ENCODE results near the gene ZNF780A. TPM values are rescaled to one million over a fixed set of nuclear protein-coding genes. Genes with fewer than 3 reads are reported as not detected.

The ZNF780A gene
- total RNA-seq (26.2 TPM), polyA plus RNA-seq (ENCODE audit: insufficient read depth, low read depth, low replicate concordance) (11.8 TPM)
- long read RNA-seq, donor 1, partial matches to known transcripts: 0 of 1 reads
- long read RNA-seq, donor 1, other reads (novel, unspliced or antisense): 0 of 1 reads
- long read RNA-seq, donor 2, partial matches to known transcripts: 0 of 2 reads
- long read RNA-seq, donor 2, other reads (novel, unspliced or antisense): 0 of 2 reads
- long read RNA-seq, donor 3, partial matches to known transcripts: 0 of 1 reads
- long read RNA-seq, donor 3, other reads (novel, unspliced or antisense): 0 of 1 reads
- long read RNA-seq, donor 4, partial matches to known transcripts: 0 of 1 reads
- long read RNA-seq, donor 4, other reads (novel, unspliced or antisense): 0 of 1 reads
- long read RNA-seq, donor 5: 0 reads
- long read RNA-seq, donor 6, full-length matches to known transcripts: 4 of 4 reads
- long read RNA-seq, donor 6, partial matches to known transcripts: 0 of 4 reads
- long read RNA-seq, donor 6, other reads (novel, unspliced or antisense): 0 of 4 reads
- long read RNA-seq, donor 7, full-length matches to known transcripts: 5 of 8 reads
- long read RNA-seq, donor 7, partial matches to known transcripts: 0 of 8 reads
- long read RNA-seq, donor 7, other reads (novel, unspliced or antisense): 3 of 8 reads
- long read RNA-seq, donor 8, full-length matches to known transcripts: 6 of 6 reads
- long read RNA-seq, donor 8, partial matches to known transcripts: 0 of 6 reads
- long read RNA-seq, donor 8, other reads (novel, unspliced or antisense): 0 of 6 reads
- long read RNA-seq, donor 9: 0 reads
- long read RNA-seq, donor 10, partial matches to known transcripts: 0 of 1 reads
- long read RNA-seq, donor 10, other reads (novel, unspliced or antisense): 0 of 1 reads

GRCh38 chr19:40090241-40091204 lies at the start of gene ZNF780A:
TSS of gene ZNF780A (minus strand) at chr19:40090943. CDS start at chr19:40084753, 6,190 bp downstream.
- no peak for FAIRE-seq
- peak; percentile 87 to 94 (median 90) for DNase-seq
- peak within 1 kb of the TSS; percentile 79 to 85 for H3K27ac ChIP-seq (ENCODE audit: low read depth in 2 of 2, low read length in 2 of 2)
- H3K9me3 ChIP-seq (ENCODE audit: control insufficient read depth in 2 of 3, insufficient read depth in 1 of 3, low read length in 3 of 3): no peaks in the 10 kb centered on the region
- H3K4me3 ChIP-seq (ENCODE audit: low read length in 3 of 3): peak within 1 kb of the TSS; percentile 89 to 99 (median 95)
- no peaks in the 10 kb centered on the region for H3K27me3 ChIP-seq (ENCODE audit: control insufficient read depth, insufficient read depth, low read length)
- TF ChIP-seq CTCF (IDR thresholded peaks at IDR 0.05; ENCODE audit: borderline replicate concordance, extremely low read depth, insufficient read depth): no peak
- no peaks in the 10 kb centered on the region for H3K36me3 ChIP-seq (ENCODE audit: control insufficient read depth in 2 of 3, insufficient read depth in 3 of 3, low read length in 3 of 3)
- H3K4me1 ChIP-seq (ENCODE audit: control insufficient read depth in 2 of 3, insufficient read depth in 2 of 3, low read depth in 1 of 3, low read length in 3 of 3): peaks cover 0 to 8% (median 7%) of the 10 kb centered on the region in 3 donors
- intact Hi-C loops (cut with DNase I): no loop called here
- H3K9ac ChIP-seq (ENCODE audit: low read length in 3 of 3): peak within 1 kb of the TSS; percentile 34 to 95 (median 93)

- DNase-seq: peak in 2 of 5 donors; percentile 55 to 63
- Histone ChIP-seq H3K9me3 (ENCODE audit: control insufficient read depth in 2 of 3, insufficient read depth in 1 of 3, low read length in 3 of 3) (peaks cover 0 to 3% (median 0%) of the 10 kb centered on the region in 3 donors), H3K9ac (ENCODE audit: low read length in 3 of 3) (no peak overlapping the region), H3K36me3 (ENCODE audit: control insufficient read depth in 2 of 3, insufficient read depth in 3 of 3, low read length in 3 of 3) (no peaks in the 10 kb centered on the region), H3K27ac (ENCODE audit: low read depth in 2 of 2, low read length in 2 of 2) (no peak overlapping the region), H3K27me3 (ENCODE audit: control insufficient read depth, insufficient read depth, low read length) (no peaks in the 10 kb centered on the region), H3K4me3 (ENCODE audit: low read length in 3 of 3) (no peak overlapping the region), H3K4me1 (ENCODE audit: control insufficient read depth in 2 of 3, insufficient read depth in 2 of 3, low read depth in 1 of 3, low read length in 3 of 3) (no peaks in the 10 kb centered on the region)
- FAIRE-seq: peak; percentile 82
- TF ChIP-seq CTCF (IDR thresholded peaks at IDR 0.05; ENCODE audit: borderline replicate concordance, extremely low read depth, insufficient read depth): peak; percentile 66
- intact Hi-C loops (cut with DNase I): loop anchor here (5.0 kb wide), 1 partner anchor 83 kb away; no protein-coding TSS in a partner anchor
Measured at GRCh38 chr19:40139533-40140287, 49.0 kb upstream of the ZNF780A start.

GRCh38 chr19:40136818-40137217 lies 46.1 kb upstream of the ZNF780A start:
- peaks cover 0 to 3% (median 0%) of the 10 kb centered on the region in 3 donors for H3K9me3 ChIP-seq (ENCODE audit: control insufficient read depth in 2 of 3, insufficient read depth in 1 of 3, low read length in 3 of 3)
- no peak overlapping the region for H3K9ac ChIP-seq (ENCODE audit: low read length in 3 of 3)
- H3K36me3 ChIP-seq (ENCODE audit: control insufficient read depth in 2 of 3, insufficient read depth in 3 of 3, low read length in 3 of 3): no peaks in the 10 kb centered on the region
- no peaks in the 10 kb centered on the region for H3K27me3 ChIP-seq (ENCODE audit: control insufficient read depth, insufficient read depth, low read length)
- DNase-seq (no peak), FAIRE-seq (no peak)
- intact Hi-C loops (cut with DNase I): no loop called here
- no peak overlapping the region for H3K4me3 ChIP-seq (ENCODE audit: low read length in 3 of 3)
- H3K4me1 ChIP-seq (ENCODE audit: control insufficient read depth in 2 of 3, insufficient read depth in 2 of 3, low read depth in 1 of 3, low read length in 3 of 3): no peaks in the 10 kb centered on the region
- no peak overlapping the region for H3K27ac ChIP-seq (ENCODE audit: low read depth in 2 of 2, low read length in 2 of 2)
- TF ChIP-seq CTCF (IDR thresholded peaks at IDR 0.05; ENCODE audit: borderline replicate concordance, extremely low read depth, insufficient read depth): no peak

All from kidney (tissue), 22 donors.